Body of pancreas (tissue), 4 donors: Measurements from ENCODE around the gene LRRFIP1. TPM values are rescaled to one million over a fixed set of nuclear protein-coding genes. Genes with fewer than 3 reads are reported as not detected.
A peak's percentile ranks its signal among the peaks of the same experiment; 100 is the strongest.

ENCODE experiments used
- ATAC-seq: fragments of 150-250 bp; one replicate; pipeline ENCODE4 v1.9.1; 2016
- DNase-seq, 4 donors: peaks; one replicate each; pipeline ENCODE4 v3.0.0-alpha.2; 2019
- H3K27ac ChIP-seq, 4 donors: fragments of 200-600 bp; sonication (generic); 1 replicate in 3 of 4; 2 replicates in 1 of 4; pipeline versions ENCODE4 v1.5.1 to v1.6.1; 2016 to 2019; ENCODE audit warnings: mild to moderate bottlenecking in 1 of 4, mixed read lengths in 1 of 4, moderate library complexity in 1 of 4
- H3K27me3 ChIP-seq, 2 donors: fragments of 200-600 bp; sonication (generic); one replicate each; pipeline ENCODE4 v1.6.0; 2016; ENCODE audit warnings: mild to moderate bottlenecking in 1 of 2
- H3K36me3 ChIP-seq, 2 donors: fragments of 200-600 bp; sonication (generic); replicated peaks in 1 of 2; 2 replicates each; pipeline ENCODE4 v1.5.1; 2016; ENCODE audit warnings: low read depth in 2 of 2; ENCODE audit not compliant: insufficient read depth in 1 of 2
- H3K4me1 ChIP-seq: fragments of 200-600 bp; sonication (generic); one replicate; pipeline ENCODE4 v1.6.0; 2016
- H3K4me3 ChIP-seq, 2 donors: fragments of 200-600 bp; sonication (generic); 1 replicate in 1 of 2; 2 replicates in 1 of 2; pipeline ENCODE4 v1.5.1; 2016 to 2019
- H3K9me3 ChIP-seq, 3 donors: fragments of 200-600 bp; sonication (generic); 1 replicate in 2 of 3; 2 replicates in 1 of 3; pipeline ENCODE4 v1.5.1; 2016
- CTCF ChIP-seq, 7 experiments: fragments of 450-650 bp in 4 of 7; fragments of 200-600 bp in 3 of 7; sonication (generic) in 3 of 7; IDR thresholded peaks; one replicate each; pipeline ENCODE4 v1.5.1; 2016 to 2019; ENCODE audit warnings: antibody characterized with exemption in 7 of 7
- POLR2A ChIP-seq, 3 donors: fragments of 450-650 bp; IDR thresholded peaks; one replicate each; pipeline ENCODE4 v1.6.1; 2016; ENCODE audit warnings: antibody characterized with exemption in 3 of 3, mild to moderate bottlenecking in 2 of 3
- WGBS, 2 donors: methylation state at CpG; one replicate each; pipeline ENCODE4 v1.1.5; 2017; 5-methylcytosine and 5-hydroxymethylcytosine counted together
- intact Hi-C: fragments of 100-400 bp; cut with DNase I; formaldehyde crosslinking; loops from one replicate; pipeline ENCODE4 v1.15.1; 2023
- total RNA-seq, 2 donors: library from RNA; depleted of rRNA; stranded (reverse); fragments of >200 nt; gene quantifications; one replicate each; pipeline ENCODE4 v1.1.0, GENCODE V29; 2016

Gene LRRFIP1
- total RNA-seq, 2 donors from 2014 or later = 49.8 to 57.1 TPM

GRCh38 chr2:237599465-237600110 lies 27.8 kb upstream of the LRRFIP1 start:
- TF ChIP-seq POLR2A (IDR thresholded peaks at IDR 0.05) = no peak
- no peak for TF ChIP-seq CTCF (IDR thresholded peaks at IDR 0.05)
- ATAC-seq (no peak), DNase-seq (no peak)
- Histone ChIP-seq H3K4me3 (no peak overlapping the region), H3K27ac (peak overlapping the region in 2 of 4 donors; percentile 50 to 53), H3K4me1 (peaks cover 11% of the 10 kb centered on the region), H3K27me3 (no peaks in the 10 kb centered on the region), H3K9me3 (no peaks in the 10 kb centered on the region), H3K36me3 (no peaks in the 10 kb centered on the region)
- 69 to 74% methylated on average over 9 of the region's 9 CpGs for WGBS, 2 donors
- intact Hi-C loops = no loop called here

- Histone ChIP-seq H3K4me3 (no peak overlapping the region), H3K4me1 (peaks cover 4% of the 10 kb centered on the region), H3K27me3 (no peaks in the 10 kb centered on the region), H3K36me3 (no peaks in the 10 kb centered on the region), H3K9me3 (no peaks in the 10 kb centered on the region), H3K27ac (peak overlapping the region in 2 of 4 donors; percentile 50 to 53)
- TF ChIP-seq CTCF (IDR thresholded peaks at IDR 0.05) (peak in 1 of 7 experiments; percentile 19), POLR2A (IDR thresholded peaks at IDR 0.05) (no peak)
- ATAC-seq (peak; percentile 31), DNase-seq (peak in 3 of 4 donors; percentile 28 to 40 (median 39))
- intact Hi-C loops = no loop called here
- WGBS, 2 donors = 59 to 60% methylated on average over 10 to 16 of the region's 16 CpGs
Measured at GRCh38 chr2:237600205-237600846, 27.1 kb upstream of the LRRFIP1 start.

- Histone ChIP-seq H3K9me3 (no peaks in the 10 kb centered on the region), H3K36me3 (no peaks in the 10 kb centered on the region), H3K27me3 (no peaks in the 10 kb centered on the region), H3K4me3 (no peak overlapping the region), H3K27ac (no peak overlapping the region), H3K4me1 (no peaks in the 10 kb centered on the region)
- no peak for TF ChIP-seq CTCF (IDR thresholded peaks at IDR 0.05)
- no peak for TF ChIP-seq POLR2A (IDR thresholded peaks at IDR 0.05)
- intact Hi-C loops = no loop called here
- WGBS, 2 donors = 65 to 77% methylated on average over 8 to 14 of the region's 14 CpGs
- ATAC-seq = no peak
- no peak for DNase-seq
Measured at GRCh38 chr2:237601453-237602116, 25.8 kb upstream of the LRRFIP1 start.

GRCh38 chr2:237602409-237602808 lies 25.0 kb upstream of the LRRFIP1 start:
- Histone ChIP-seq H3K36me3 (no peaks in the 10 kb centered on the region), H3K4me1 (no peaks in the 10 kb centered on the region), H3K4me3 (no peak overlapping the region), H3K27me3 (no peaks in the 10 kb centered on the region), H3K9me3 (no peaks in the 10 kb centered on the region), H3K27ac (no peak overlapping the region)
- intact Hi-C loops = no loop called here
- no peak for ATAC-seq
- no peak for TF ChIP-seq CTCF (IDR thresholded peaks at IDR 0.05)
- TF ChIP-seq POLR2A (IDR thresholded peaks at IDR 0.05) = no peak
- no peak for DNase-seq
- WGBS, 2 donors = 81 to 89% methylated on average over 7 of the region's 7 CpGs
